ENCODE results near the gene PPP4R3B. TPM values are rescaled to one million over a fixed set of nuclear protein-coding genes. Genes with fewer than 3 reads are reported as not detected.
"Not testable (repeated sequence)": the region's sequence is repeated elsewhere in the genome, so short reads cannot be mapped to it uniquely, and the experiment has no call there.

Gene PPP4R3B
- total RNA-seq, 2 donors from 2014 or later: 50.8 to 52.0 TPM

- no peak overlapping the region for H3K9ac ChIP-seq (ENCODE audit: extremely low read depth, low read length, poor library complexity, severe bottlenecking)
- no peaks in the 10 kb centered on the region for H3K4me1 ChIP-seq (ENCODE audit: control insufficient read depth, insufficient read depth, low read length)
- no peak for TF ChIP-seq CTCF (conservative IDR thresholded peaks at IDR 0.05)
- no peak overlapping the region for H3K27ac ChIP-seq (ENCODE audit: low read depth, low read length)
- no peak for DNase-seq
- Mint-ChIP-seq H3K9me3 (peaks cover 11% of the 10 kb centered on the region), H3K4me3 (no peak overlapping the region), H3K27ac (no peak overlapping the region), H3K4me1 (peaks cover 5% of the 10 kb centered on the region), H3K36me3 (ENCODE audit: low read depth) (peaks cover 65% of the 10 kb centered on the region), H3K27me3 (ENCODE audit: insufficient read depth) (no peaks in the 10 kb centered on the region)
- H3K9me3 ChIP-seq (ENCODE audit: control insufficient read depth, low read length): peaks cover 4% of the 10 kb centered on the region
- H3K27me3 ChIP-seq (ENCODE audit: control insufficient read depth, insufficient read depth, low read length, poor library complexity, severe bottlenecking): no peaks in the 10 kb centered on the region
- peaks cover 69% of the 10 kb centered on the region for H3K36me3 ChIP-seq (ENCODE audit: control insufficient read depth, insufficient read depth, low read length)
- no peak overlapping the region for H3K4me3 ChIP-seq (ENCODE audit: low read length)
Observed at GRCh38 chr2:55555977-55556376, 61.4 kb downstream of the PPP4R3B start.

GRCh38 chr2:55553321-55553720 lies 64.1 kb downstream of the PPP4R3B start:
- no peaks in the 10 kb centered on the region for H3K4me1 ChIP-seq (ENCODE audit: control insufficient read depth, insufficient read depth, low read length)
- no peak for TF ChIP-seq CTCF (conservative IDR thresholded peaks at IDR 0.05)

GRCh38 chr2:55550368-55551102 lies 66.9 kb downstream of the PPP4R3B start:
- Histone ChIP-seq H3K9me3 (ENCODE audit: control insufficient read depth, low read length) (no peaks in the 10 kb centered on the region), H3K36me3 (ENCODE audit: control insufficient read depth, insufficient read depth, low read length) (peaks cover 51% of the 10 kb centered on the region), H3K4me1 (ENCODE audit: control insufficient read depth, insufficient read depth, low read length) (no peaks in the 10 kb centered on the region), H3K9ac (ENCODE audit: extremely low read depth, low read length, poor library complexity, severe bottlenecking) (no peak overlapping the region), H3K4me3 (ENCODE audit: low read length) (no peak overlapping the region), H3K27me3 (ENCODE audit: control insufficient read depth, insufficient read depth, low read length, poor library complexity, severe bottlenecking) (no peaks in the 10 kb centered on the region), H3K27ac (ENCODE audit: low read depth, low read length) (no peak overlapping the region)
- Mint-ChIP-seq H3K9me3 (no peaks in the 10 kb centered on the region), H3K27ac (no peak overlapping the region), H3K4me3 (no peak overlapping the region), H3K36me3 (ENCODE audit: low read depth) (peaks cover 38% of the 10 kb centered on the region), H3K27me3 (ENCODE audit: insufficient read depth) (no peaks in the 10 kb centered on the region), H3K4me1 (peaks cover 2% of the 10 kb centered on the region)
- no peak for DNase-seq
- WGBS, 2 experiments (ENCODE audit: insufficient coverage in 1 of 2, insufficient read length in 1 of 2): 89 to 93% methylated on average over 4 of the region's 4 CpGs
- TF ChIP-seq CTCF (conservative IDR thresholded peaks at IDR 0.05): no peak

More at GRCh38 chr2:55553321-55553720, 64.1 kb downstream of the PPP4R3B start:
- WGBS, 2 experiments (ENCODE audit: insufficient coverage in 1 of 2, insufficient read length in 1 of 2): 87 to 100% methylated on average over 2 to 3 of the region's 3 CpGs
- Mint-ChIP-seq H3K27me3 (ENCODE audit: insufficient read depth) (no peaks in the 10 kb centered on the region), H3K9me3 (no peaks in the 10 kb centered on the region), H3K36me3 (ENCODE audit: low read depth) (peaks cover 46% of the 10 kb centered on the region), H3K4me1 (peaks cover 7% of the 10 kb centered on the region), H3K4me3 (no peak overlapping the region), H3K27ac (no peak overlapping the region)
- no peak overlapping the region for H3K4me3 ChIP-seq (ENCODE audit: low read length)
- peaks cover 58% of the 10 kb centered on the region for H3K36me3 ChIP-seq (ENCODE audit: control insufficient read depth, insufficient read depth, low read length)
- DNase-seq: no peak
- no peaks in the 10 kb centered on the region for H3K9me3 ChIP-seq (ENCODE audit: control insufficient read depth, low read length)
- no peak overlapping the region for H3K9ac ChIP-seq (ENCODE audit: extremely low read depth, low read length, poor library complexity, severe bottlenecking)
- H3K27ac ChIP-seq (ENCODE audit: low read depth, low read length): no peak overlapping the region
- no peaks in the 10 kb centered on the region for H3K27me3 ChIP-seq (ENCODE audit: control insufficient read depth, insufficient read depth, low read length, poor library complexity, severe bottlenecking)

- not testable (repeated sequence) for H3K9ac ChIP-seq (ENCODE audit: extremely low read depth, low read length, poor library complexity, severe bottlenecking); H3K9me3 ChIP-seq (ENCODE audit: control insufficient read depth, low read length); H3K27me3 Mint-ChIP-seq (ENCODE audit: insufficient read depth); H3K27ac Mint-ChIP-seq; H3K4me3 Mint-ChIP-seq; H3K27me3 ChIP-seq (ENCODE audit: control insufficient read depth, insufficient read depth, low read length, poor library complexity, severe bottlenecking); H3K9me3 Mint-ChIP-seq; H3K4me3 ChIP-seq (ENCODE audit: low read length); H3K4me1 ChIP-seq (ENCODE audit: control insufficient read depth, insufficient read depth, low read length); H3K4me1 Mint-ChIP-seq; DNase-seq; H3K27ac ChIP-seq (ENCODE audit: low read depth, low read length)
- WGBS, 2 experiments (ENCODE audit: insufficient coverage in 1 of 2, insufficient read length in 1 of 2): 90 to 94% methylated on average over 7 to 8 of the region's 8 CpGs
- H3K36me3 ChIP-seq (ENCODE audit: control insufficient read depth, insufficient read depth, low read length): peaks cover 42% of the 10 kb centered on the region
- H3K36me3 Mint-ChIP-seq (ENCODE audit: low read depth): peaks cover 37% of the 10 kb centered on the region
Observed at GRCh38 chr2:55547679-55548078, 69.7 kb downstream of the PPP4R3B start.

Data from endodermal cell (in vitro differentiated cells).